ENCODE measurements around the gene DSCAM.

- no peak for TF ChIP-seq POLR2AphosphoS5 (IDR thresholded peaks at IDR 0.05; ENCODE audit: low read depth, low read length)
- no peak for TF ChIP-seq TAF1 (IDR thresholded peaks at IDR 0.05; ENCODE audit: borderline replicate concordance, insufficient read depth, low read length)
Observed at GRCh38 chr21:40668555-40669275, 178.2 kb downstream of the DSCAM start.

Data from PFSK-1 (cell line).